Activated CD4-positive, alpha-beta T cell treated with anti-CD3 and anti-CD28 coated beads, Interleukin-2, Interleukin-4, amounts not matched to agents 100 ng/mL and 50 ng/mL, durations not matched to agents 16 hours and 8 hours (primary cell): ENCODE measurements around the gene DHRS4L2.
"Not testable (repeated sequence)": the region's sequence is repeated elsewhere in the genome, so short reads cannot be mapped to it uniquely, and the experiment has no call there.

Experiments
- DNase-seq: peaks from one replicate; pipeline ENCODE4 v3.0.0-alpha.2; 2020; ENCODE audit warnings: low spot score

Gene DHRS4L2

DNA sequence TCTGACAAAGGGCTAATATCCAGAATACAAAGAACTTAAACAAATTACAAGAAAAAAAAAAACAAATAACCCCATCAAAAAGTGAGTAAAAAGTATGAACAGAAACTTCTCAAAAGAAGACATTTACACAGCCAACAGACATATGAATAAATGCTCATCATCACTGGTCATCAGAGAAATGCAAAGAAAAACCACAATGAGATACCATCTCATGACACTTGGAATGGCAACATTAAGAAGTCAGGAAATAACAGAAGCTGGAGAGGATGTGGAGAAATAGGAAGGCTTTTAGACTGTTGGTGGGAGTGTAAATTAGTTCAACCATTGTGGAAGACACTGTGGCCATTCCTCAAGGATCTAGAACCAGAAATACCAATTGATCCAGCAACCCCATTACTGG is 30.2 kb downstream of the DHRS4L2 start:
- DNase-seq: not testable (repeated sequence)

DNA sequence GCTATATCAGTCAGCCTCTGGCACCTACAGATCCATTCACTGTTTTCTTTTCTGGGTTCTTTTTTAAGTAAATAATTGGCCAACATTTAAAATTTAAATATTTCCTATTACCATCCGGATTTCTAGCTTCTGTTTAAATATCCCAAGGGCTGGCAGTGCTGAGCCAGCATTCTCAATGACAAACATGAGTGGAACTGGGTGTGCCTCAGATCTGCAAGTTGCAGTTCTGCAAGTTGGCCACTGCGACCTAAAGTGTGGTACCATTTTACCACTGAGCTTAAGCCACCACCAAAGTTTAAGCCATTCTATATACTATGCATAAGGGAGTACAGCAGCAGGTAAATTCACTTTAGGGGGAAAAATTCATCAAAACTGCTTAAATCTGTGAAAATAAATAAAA is 31.2 kb downstream of the DHRS4L2 start:
- not testable (repeated sequence) for DNase-seq

DNA sequence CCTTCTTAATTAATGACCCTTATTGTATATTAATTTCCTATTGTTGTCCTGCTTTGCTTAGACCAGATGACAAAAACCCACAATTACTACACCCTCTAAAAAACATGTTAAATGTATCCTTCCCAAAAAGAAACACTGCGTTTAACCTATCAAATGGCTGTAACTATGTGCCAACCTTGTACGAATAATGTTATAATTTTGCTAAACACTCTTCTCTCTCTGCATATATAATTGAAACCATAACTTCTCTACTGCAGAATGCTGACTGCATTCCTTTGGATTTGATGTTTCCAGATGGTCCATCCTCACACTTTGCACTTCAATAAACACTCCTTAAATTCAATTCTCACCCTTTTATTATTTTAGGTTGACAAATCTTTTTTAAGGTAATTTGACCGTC is 31.8 kb downstream of the DHRS4L2 start:
- not testable (repeated sequence) for DNase-seq

DNA sequence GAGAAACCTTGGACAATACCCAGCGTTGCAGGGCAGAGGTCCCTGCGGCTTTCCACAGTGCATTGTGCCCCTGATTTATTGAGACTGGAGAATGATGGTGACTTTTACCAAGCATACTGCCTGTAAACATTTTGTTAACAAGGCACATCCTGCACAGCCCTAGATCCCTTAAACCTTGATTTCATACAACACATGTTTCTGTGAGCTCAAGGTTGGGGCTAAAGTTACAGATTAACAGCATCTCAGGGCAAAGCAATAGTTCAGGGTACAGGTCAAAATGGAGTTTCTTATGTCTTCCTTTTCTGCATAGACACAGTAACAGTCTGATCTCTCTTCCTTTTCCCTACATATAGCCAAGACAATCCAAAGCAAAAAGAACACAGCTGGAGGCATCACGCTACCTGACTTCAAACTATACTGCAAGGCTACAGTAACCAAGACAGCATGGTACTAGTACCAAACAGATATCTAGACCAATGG is 36.2 kb downstream of the DHRS4L2 start:
- DNase-seq: not testable (repeated sequence)

DNA sequence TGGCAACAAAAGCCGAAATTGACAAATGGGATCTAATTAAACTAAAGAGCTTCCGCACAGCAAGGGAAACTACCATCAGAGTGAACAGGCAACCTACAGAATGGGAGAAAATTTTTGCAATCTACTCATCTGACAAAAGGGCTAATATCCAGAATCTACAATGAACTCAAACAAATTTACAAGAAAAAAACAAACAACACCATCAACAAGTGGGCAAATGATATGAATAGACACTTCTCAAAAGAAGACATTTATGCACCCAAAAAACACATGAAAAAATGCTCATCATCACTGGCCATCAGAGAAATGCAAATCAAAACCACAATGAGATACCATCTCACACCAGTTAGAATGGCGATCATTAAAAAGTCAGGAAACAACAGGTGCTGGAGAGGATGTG is 41.0 kb downstream of the DHRS4L2 start:
- not testable (repeated sequence) for DNase-seq

DNA sequence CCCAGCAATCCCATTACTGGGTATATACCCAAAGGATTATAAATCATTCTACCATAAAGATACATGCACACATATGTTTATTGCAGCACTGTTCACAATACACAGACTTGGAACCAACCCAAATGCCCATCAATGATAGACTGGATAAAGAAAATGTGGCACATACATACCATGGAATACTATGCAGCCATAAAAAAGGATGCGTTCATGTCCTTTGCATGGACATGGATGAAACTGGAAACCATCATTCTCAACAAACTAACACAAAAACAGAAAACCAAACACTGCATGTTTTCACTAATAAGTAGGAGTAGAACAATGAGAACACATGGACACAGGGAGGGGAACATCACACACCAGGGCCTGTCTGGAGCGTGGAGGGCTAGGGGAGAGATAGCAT is 42.6 kb downstream of the DHRS4L2 start:
- DNase-seq: not testable (repeated sequence)

DNA sequence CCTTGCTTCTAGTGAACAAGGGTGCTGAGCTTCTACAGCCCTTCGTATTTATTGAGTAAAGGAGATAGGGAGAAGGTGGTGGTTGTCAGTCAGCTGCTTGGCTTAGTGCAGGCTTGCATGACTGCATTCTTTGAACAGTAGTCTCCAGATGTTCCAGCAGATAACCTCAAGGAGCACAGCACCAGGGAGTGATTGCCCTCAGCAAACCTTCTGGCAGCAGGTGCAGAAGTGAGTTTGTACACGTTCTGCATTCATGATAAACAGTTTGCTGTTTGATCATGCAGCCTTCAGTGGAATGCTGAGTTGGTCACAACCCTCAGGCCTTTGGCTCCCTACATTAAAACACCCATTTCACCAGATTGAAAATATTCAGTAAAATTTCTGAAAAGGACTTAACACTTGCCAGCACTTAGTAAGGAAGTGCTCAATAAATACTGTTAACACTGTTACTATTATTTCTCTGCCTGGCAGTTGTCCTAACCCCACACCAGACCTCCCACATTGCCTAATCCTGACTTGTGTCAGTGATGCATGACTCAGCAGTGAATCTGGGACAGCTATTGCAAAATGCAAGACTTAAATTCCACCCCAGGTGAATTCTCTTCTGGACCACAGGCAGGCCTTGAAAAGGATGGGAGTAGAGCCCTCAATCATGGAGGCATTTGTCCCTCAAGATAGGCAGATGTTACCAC is 44.1 kb downstream of the DHRS4L2 start:
- DNase-seq: no peak

DNA sequence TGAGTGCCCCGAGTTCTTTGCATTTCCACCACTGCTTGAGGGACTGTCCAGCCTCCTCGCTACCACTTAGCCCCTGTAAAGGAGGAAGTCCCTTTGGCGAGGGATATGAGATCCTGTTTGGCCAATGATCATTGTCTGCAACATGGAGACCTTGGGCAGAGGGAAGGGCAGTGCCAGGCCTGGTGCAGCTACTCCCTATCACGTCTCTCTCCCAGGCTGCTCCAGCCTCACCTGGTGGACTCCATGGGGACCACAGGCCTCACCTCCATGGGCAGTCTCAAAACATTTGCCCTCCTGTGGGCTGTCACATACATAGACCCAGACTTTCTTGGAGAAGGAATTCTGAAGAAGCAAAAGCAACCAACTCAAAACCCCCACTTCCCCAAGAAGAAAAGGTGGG is 47.0 kb downstream of the DHRS4L2 start:
- not testable (repeated sequence) for DNase-seq

DNA sequence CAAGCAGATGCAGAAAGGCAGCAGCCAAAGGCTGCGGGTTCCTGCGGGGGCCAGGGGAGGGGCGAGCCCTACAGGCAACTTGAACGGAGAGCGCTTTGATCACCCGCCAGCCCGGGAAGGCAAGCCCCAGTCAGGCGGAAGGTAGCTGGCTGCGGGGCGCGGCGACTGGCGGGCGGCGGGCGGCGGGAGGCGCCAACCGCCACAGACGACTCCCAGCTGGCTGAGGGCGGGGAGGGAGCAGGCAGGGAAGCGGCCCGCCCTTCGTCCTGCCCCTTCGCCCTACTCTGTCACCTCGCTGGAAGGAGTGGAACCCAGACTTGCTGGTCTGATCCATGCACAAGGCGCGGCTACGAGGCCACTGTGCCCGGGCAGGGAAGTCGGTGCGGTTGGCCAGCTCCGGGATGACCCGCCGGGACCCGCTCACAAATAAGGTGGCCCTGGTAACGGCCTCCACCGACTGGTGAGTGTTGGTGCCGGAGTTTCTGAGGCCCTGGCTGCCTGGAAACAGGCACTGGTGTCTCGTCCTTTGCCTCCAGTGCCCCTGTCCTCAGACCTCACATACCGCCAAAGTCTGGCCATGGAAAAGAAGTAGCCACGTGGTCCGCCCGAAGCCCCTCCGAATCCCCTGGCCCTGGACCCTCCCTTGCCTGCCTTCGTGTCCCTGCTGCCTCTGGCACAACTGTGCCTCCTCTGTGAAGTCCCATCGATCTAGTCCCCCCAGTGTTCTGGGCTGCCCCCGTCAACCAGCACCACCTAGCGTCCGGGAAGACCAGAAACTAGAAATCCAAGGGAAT is 47.6 kb downstream of the DHRS4L2 start:
- peak; percentile 68 for DNase-seq

DNA sequence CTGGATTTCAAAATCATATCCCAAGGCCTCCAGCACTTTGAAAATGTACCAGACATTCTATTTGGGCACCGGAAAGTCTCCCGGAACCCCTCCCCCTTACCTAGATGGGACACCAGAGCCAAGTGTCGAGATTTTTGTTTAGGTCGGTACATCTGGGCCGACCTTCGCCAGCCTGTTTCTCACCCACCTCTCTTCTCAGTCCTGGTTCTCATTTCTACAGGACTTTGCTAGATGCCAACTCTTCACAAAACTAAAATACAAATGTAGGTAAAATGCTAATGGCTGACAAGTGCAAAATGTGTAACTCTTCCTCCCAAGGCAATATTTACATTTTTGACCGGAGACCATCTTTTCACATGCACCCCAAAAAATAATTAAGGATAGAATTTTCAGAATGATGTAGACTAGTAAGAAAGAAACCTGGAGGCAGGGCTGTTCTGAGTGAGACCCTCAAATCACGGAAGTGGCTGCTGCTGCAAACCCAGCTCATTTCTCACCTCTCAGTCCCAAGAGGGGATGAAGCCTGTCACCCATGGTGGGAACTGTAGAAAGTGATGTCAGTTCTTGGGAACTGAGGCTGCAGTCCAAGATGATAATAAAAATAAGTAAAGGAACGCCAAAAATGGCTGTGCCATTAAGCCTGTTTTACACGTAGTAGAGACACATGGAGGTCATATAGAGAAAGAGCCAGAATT is 48.4 kb downstream of the DHRS4L2 start:
- not testable (repeated sequence) for DNase-seq

DNA sequence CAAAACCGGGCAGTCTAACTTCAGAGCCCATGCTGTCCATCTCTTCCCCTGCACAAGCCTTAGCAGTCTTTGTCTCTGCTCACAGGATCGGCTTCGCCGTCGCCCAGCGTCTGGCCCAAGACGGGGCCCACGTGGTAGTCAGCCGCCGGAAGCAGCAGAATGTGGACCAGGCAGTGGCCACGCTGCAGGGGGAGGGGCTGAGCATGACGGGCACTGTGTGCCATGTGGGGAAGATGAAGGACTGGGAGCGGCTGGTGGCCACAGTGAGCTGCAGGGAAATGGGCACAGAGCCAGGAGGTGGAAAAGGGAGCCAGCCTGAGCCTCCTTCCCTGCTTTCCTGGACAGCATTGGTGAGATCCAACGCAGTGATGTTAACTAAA is 48.9 kb downstream of the DHRS4L2 start:
- DNase-seq: no peak

DNA sequence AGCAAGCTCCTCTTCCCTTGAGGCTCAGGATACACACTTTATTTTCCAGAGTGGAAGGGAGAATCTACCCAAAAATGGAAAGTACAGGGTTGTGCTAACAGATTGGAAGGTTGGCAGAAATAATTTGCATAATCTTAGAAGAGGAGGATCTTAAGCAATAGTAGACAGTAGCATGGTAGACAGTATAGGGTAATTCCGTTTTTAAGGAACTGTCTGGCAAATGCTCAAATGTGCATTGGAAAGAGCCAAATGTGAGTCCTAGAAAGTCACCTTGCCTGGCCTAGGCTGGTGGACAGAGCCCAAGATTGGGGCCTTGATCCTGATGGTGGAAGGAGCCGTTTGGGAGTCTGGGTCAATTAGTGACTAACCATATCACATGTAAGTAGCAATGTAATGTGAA is 50.0 kb downstream of the DHRS4L2 start:
- no peak for DNase-seq

DNA sequence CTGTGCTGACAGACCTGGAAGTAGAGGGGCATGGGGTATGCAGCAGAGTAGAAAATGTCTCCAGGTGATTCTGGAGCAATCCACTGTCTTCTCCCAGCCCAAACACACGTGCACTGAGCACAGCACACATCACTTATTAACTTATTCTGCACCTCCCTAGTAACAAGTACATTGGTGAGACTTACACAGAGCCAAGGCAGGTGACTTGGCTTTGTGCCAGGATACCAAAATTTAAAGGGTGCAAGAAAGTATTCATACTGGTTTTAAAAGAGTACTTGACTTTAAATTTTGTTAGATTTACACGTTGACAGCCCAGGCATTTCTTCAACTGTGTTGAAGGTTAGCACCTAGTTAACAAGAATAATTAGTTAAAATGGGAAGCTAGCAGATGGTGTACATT is 52.0 kb downstream of the DHRS4L2 start:
- no peak for DNase-seq

DNA sequence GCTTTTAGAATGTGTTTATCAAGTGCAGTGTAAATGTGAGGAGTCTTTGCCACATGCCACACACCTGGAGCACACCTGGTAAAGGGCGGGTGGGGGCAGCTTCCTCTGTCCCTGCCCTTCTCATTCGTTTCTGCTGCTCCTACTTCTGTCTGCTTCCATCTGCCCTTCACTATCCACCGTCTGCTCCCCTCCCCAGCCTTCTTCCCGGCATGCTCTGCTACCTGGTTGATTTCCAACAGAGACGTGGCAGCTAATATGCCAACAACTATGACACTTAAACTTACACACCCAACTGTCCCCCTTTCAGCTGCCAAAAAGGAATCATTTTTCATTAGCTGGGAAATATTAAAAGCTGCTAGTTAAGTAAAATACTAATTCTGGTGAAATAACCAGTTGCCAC is 54.0 kb downstream of the DHRS4L2 start:
- no peak for DNase-seq

DNA sequence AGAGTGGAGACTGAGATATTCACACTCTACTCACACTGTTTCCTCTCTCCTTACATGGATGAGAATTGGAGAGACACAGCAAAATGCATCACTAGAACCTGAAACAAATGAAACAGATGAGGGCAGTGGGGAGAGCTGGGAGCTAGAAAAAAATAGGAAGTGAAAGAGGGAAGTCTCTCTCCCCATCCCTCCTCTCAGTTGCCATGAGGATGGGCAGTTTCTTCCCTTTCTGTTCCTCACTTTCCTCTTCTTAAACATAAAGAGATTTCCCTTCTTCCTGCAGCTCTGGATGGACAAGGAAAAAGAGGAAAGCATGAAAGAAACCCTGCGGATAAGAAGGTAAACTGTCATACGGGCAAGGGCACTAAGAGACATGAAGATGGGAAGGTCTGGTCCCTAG is 60.3 kb downstream of the DHRS4L2 start:
- not testable (repeated sequence) for DNase-seq

DNA sequence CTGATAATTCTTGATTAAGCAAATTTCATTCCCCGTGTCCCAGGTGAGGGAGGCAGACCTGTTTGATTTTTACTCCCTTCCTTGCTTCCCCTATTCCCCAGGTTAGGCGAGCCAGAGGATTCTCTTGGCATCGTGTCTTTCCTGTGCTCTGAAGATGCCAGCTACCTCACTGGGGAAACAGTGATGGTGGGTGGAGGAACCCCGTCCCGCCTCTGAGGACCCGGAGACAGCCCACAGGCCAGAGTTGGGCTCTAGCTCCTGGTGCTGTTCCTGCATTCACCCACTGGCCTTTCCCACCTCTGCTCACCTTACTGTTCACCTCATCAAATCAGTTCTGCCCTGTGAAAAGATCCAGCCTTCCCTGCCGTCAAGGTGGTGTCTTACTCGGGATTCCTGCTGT is 62.0 kb downstream of the DHRS4L2 start:
- not testable (repeated sequence) for DNase-seq

DNA sequence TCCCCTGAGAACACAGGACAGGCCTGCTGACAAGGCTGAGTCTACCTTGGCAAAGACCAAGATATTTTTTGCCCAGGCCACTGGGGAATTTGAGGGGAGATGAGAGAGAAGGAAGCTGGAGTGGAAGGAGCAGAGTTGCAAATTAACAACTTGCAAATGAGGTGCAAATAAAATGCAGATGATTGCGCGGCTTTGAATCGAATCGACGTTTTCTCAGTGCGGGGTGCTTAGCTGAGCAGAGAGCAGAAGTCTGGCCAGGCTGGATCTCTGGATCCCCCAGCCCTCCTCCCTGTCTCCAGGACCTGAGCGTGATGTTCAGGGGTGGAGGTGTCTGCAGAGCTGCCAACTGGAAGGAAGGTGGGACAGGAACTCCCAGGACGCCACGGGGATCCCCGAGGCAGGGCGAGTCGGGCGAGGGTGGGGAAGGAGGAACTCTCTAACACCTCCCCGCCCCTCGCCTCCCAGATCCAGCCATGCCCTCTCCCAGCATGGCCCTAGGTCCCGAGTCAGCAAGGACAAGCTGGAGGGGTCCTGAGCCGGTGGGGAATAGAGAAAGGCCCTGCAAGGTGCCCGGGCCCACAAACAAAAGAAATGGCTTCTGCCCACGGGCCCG is 62.6 kb downstream of the DHRS4L2 start:
- DNase-seq: no peak

DNA sequence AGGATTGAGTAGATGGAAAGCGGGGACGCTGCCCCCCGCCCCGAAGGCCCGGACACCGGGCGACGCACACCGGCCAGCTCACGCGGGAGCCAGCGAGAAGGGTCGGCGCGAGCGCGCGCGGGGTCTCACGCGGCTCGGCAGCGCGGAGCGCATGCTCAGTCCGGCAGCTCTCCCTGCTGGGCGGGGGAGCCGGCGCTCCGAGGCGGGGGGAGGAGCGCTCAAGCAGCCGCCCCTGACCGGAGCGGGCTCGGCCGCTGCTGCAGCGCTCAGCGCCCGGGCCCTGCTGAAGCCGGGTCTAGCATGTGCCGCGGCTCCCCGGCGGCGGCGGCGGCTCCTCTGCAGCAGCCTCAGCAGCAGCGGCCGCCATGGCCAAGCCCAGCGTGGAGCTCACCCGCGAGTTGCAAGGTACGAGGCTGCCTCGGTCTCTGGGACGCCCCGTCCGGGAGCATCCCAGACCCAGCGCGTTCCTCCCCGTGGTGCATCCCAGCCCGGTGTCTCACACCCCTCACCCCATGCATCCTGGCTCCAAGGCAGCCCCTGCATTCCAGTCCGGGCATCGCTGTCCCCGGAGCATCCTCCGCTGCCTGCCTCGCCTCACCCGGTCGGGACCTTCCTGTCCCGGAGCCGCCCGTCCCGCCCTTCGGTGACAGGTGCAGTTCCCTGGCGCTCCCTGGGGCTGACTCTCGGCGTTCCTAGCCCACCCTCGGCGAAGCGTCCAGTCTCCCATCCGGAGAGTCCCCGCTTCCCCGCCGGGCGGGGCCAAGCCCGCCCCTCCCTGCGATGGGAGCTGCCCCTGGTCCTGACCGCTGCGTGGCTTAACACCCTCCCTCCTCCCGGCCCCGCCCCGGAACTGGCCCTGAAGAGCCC is 63.3 kb downstream of the DHRS4L2 start, which contains the start of gene CARMIL3:
TSS of gene CARMIL3 (plus strand) at position 221 of the 867 bp plus-strand sequence. CDS start at position 366, 145 bp downstream.
- peak; percentile 58 for DNase-seq

DNA sequence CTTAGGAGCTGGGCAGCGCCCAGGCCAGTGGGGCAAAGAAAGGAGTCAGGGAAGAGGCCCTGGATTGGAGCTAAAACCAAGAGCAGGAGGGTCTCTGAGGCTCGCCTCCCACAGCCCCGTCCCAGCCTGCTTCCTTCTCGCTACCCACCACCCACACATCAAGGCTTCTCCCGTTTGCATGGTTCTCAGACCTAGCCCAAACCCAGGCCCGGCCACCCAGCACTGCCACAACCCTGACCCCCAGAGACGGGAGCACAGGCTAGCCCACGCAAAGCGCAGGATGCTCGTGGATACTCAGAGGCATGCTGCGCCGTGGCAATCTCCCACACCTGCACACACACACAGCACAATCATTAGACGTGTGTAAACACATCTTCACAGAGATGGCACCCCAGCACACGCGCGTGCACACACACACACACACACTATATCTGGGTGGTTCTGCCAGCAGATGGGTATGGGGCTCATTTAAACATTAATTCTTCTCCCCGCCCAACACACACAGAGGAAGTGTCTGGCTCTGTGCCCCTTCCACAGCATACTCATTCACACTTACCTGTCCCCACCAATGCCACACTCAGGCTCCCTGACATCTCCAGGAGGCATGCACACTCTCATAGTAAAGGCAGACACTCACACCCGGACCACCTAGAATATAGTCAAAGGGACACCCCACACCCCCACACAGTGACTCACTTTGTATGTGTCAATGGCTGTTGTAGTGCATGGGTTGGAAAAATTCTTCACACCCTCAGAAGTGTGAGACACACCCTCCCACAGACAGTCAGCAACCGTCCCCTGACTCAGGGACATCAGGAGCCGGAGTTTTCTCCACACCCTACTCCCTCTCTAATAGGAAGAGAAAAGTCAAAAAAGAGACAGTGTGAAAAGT is 64.2 kb downstream of the DHRS4L2 start:
- peak; percentile 49 for DNase-seq
